Hematopoietic multipotent progenitor cell treated with erythropoietin and hydrocortisone succinate and interleukin-3 and kit ligand, for 6 days (in vitro differentiated cells): Measurements from ENCODE around the gene SPN.
A peak's percentile ranks its signal among the peaks of the same experiment; 100 is the strongest.
"Not testable (repeated sequence)": the region's sequence is repeated elsewhere in the genome, so short reads cannot be mapped to it uniquely, and the experiment has no call there.

ENCODE experiments used
- DNase-seq: peaks from one replicate; pipeline ENCODE4 v3.0.0-alpha.2; 2015

The SPN gene

DNA sequence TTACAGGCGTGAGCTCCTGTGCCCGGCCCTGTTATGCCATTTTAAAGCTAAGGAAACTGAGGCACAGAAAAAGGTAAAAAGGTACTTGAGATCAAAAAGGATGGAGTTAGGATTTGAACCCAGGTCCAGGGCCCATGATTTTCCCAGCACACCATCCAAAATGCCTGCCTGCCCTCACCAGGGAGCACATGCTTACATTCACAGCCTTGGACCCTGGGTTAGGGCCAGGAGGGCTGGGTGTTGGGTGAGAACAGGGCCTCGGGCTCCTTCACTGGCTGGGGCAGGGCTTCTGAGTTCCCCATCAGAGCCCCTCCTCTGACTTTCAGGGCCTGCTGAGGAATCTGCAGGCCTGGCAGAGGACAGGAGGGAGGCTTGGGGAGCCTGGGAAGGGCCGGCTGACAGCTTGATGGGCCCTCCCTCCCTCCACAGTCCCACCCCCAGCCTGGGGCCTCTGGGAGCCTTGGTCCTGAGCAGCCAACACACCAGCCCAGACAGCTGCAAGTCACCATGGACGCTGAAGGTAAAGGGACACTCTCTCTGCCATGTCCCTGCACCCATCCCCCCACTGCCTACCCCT, 15.7 kb downstream of the SPN start, which contains the start of gene QPRT:
Gene QPRT, plus strand, starts transcription at position 490 of the 577 bp plus-strand sequence. Its CDS starts 18 bp downstream, at position 508.
- DNase-seq = peak; percentile 79

DNA sequence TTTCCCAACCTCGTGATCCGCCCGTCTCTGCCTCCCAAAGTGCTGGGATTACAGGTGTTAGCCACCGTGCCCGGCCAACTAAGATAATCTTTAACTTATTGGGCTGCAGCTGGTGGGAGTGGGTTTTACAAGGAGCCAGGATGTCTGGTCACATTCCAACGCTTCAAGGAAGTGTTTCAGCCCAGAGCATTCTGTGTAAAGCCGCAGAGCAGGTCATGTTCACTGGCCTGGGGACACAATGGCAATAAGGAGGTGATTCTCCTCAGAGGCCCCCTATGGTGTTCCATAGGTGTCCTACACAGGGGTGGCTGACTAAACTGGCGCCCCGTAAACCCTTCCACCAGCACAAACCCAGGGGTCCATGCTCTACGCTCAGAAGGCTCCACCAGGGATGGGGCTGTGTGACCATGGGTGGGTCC, 17.1 kb downstream of the SPN start:
- DNase-seq = no peak

DNA sequence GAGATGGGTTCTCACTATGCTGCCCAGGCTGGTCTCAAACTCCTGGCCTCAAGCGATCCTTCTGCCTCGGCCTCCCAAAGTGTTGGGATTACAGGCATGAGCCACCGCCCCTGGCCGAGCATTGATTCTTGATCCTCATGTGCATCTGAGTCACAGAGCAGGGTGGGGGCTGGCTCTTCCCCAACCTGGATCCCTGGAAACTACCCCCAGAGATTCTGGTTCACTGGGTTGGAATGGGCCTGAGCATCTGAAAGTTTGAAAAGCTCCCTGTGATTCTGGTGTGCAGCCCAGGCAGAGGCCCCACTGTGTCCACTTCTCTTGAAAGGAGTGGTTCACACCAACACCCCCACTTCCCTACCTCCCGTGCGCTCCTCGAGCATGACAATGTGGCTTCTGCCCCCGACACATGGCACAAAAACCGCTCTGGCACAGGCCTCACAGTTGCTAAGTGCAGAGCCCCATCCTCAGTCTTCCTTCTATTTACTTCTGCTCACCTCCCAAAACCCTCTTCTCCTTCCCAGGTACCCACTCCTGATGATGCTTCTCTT, 20.6 kb downstream of the SPN start:
- no peak for DNase-seq

DNA sequence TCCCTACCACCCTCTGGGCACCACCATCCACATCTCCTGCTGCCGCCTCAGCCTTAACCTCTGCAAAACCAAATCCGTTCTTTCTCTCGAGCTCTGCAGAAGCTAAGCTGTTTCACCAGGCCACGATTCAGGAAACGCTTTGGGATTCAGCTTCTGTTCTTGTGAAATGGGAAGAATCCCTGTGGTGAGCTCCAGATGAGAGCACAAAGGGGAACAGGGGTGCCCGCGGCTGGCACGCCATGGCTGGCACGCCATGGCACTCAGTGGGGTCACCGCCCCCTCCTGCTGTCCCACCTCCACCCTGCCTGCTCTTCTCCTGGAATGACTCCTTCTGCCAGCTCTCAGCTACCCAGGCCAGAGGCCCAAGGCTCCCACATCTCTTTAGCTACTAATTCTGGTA, 21.6 kb downstream of the SPN start:
- DNase-seq = no peak

DNA sequence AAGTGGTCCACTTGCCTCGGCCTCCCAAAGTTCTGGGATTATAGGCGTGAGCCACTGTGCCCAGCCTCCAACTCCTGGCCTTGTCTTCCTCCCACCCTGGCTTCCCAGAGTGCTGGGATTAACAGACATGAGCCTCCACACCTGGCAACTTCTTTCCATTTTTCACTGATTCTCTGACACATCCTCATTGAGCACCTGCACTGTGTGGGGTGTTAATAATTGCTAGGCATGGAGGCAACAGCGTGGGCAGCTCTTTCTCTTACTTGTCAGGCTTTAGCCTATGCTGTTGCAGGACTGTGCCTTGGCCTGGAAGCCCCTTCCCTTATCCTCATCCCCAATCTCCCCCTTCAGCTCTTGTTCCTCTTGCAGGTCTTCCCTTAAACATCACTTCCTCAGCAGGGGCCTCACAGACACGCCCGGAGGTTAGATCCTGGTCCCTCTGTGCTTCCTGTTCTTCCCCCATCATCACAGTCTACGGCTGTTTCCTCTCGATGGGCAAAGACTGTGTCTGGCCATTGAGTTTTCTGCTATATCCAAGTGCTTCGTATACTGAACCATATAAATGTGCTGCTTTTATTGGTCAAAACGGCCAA, 23.8 kb downstream of the SPN start:
- DNase-seq = no peak

DNA sequence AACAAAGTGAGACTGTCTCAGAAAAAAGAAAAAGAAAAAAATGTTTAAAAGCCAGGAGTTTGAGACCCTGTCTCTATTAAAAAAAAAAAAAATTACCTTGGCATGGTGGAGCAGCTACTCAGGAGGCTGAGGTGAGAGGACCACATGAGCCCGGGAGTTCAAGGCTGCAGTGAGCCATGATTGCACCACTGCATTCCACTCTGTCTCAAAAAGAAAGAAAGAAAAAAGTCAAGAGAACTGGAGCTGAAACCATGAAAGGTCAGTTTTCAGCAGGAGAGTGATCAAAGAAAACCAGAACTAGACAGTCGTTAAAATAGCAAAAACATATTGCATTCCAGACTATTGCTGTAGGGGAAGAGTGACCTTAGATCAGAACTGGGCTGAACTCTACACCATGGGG, 24.7 kb downstream of the SPN start:
- no peak for DNase-seq

DNA sequence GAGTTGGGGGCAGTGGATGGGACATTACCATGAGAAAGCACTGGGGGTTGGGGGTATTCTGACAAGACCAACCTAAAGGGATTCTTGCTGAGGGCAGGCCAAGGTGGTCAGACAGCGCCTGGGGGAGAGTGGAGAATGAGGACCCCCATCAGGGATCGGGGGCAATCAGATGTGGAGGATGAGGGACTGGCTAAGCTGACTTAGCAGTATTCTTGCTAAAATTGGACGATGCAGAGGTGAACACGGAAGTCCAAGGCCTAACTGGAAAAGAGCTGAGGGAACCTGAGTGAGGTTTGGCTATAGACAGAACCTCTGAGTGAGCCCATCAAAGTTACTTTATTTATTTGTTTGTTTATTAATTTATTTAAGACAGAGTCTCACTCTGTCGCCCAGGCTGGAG, 25.1 kb downstream of the SPN start:
- no peak for DNase-seq

DNA sequence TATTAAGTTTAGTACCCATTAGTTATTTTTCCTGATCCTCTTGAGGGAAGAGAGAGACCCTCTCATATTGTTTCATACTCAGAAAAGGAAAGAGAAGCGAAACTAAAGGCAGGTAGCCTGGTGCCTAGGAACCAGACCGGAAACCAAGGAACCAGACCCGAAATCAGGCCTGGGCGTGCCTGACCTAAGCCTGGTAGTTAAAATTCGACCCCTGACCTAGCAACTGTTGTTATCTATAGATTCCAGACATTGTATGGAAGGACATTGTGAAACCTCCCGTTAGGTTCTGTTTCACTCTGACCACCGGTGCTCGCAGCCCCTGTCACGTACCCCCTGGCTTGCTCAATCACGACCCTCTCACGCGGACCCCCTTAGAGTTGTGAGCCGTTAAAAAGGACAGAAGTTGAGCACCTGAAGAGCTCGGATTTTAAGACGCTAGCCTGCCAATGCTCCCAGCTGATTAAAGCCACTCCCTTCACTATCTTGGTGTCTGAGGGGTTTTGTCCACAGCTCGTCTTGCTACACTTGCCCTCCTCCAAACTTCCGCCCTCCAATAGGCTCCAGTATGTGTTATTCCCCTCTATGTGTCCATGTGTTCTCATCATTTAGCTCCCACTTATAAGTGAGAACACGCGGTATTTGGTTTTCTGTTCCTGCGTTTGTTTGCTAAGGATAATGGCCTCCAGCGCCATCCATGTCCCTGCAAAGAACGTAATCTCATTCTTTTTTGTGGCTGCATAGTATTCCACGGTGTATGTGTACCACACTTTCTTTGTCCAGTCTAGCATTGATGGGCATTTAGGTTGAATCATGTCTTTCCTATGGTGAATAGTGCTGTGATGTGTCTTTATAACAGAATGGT, 26.7 kb downstream of the SPN start:
- peak; percentile 82 for DNase-seq

DNA sequence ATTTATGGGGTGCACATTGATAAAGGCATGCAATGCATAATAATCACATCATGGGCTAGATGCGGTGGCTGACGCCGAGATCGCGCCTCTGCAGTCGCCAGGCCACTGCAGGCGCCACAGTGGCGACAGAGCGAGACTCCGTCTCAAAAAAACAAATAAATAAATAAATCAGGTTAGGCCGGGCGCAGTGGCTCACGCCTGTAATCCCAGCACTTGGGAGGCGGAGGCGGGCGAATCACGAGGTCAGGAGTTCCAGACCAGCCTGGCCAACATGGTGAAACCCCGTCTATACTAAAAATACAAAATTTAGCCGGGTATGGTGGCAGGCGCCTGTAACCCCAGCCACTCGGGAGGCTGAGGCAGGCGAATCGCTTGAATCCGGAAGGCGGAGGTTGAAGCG, 29.6 kb downstream of the SPN start:
- not testable (repeated sequence) for DNase-seq

DNA sequence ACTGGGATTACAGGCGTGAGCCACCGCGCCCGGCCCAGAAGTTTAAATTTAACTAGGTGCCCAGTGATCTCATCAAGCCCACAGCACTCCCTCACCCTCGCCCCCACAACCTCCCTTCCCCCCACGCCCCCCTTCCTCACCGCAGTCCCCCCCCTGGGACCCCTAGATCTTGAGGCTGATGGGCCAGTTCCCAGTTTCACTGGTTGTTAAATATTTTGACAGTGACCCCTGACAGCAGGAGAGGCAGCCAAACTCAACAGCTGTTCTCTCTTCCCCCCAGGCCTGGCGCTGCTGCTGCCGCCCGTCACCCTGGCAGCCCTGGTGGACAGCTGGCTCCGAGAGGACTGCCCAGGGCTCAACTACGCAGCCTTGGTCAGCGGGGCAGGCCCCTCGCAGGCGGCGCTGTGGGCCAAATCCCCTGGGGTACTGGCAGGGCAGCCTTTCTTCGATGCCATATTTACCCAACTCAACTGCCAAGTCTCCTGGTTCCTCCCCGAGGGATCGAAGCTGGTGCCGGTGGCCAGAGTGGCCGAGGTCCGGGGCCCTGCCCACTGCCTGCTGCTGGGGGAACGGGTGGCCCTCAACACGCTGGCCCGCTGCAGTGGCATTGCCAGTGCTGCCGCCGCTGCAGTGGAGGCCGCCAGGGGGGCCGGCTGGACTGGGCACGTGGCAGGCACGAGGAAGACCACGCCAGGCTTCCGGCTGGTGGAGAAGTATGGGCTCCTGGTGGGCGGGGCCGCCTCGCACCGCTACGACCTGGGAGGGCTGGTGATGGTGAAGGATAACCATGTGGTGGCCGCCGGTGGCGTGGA, 31.5 kb downstream of the SPN start:
- no peak for DNase-seq

DNA sequence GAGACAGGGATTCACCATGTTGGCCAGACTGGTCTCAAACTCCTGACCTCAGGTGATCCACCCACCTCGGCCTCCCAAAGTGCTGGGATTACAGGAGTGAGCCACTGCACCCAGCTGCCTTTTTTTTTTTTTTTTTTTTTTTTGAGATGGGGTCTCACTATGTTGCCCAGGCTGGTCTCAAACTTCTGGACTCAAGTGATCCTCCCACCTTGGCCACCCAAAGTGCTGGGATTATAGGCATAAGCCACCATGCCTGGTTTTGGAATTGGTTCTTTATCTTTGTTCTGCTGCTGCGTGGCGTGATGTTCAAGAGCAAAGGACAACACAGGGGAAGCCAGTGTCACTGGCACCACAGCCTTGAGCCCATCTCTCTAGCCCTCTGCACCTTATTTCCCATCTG, 32.6 kb downstream of the SPN start:
- DNase-seq = not testable (repeated sequence)

DNA sequence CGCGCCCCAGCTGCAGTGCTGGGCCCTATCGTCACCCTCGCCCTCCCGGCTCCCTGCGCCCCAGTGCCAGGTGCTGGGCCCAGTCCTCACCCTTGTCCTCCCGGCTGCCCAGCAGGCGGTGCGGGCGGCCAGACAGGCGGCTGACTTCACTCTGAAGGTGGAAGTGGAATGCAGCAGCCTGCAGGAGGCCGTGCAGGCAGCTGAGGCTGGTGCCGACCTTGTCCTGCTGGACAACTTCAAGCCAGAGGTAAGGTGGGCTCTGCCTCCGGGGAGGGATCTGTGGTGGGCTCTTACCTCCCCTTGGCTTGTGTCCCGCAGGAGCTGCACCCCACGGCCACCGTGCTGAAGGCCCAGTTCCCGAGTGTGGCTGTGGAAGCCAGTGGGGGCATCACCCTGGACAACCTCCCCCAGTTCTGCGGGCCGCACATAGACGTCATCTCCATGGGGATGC, 33.9 kb downstream of the SPN start:
- no peak for DNase-seq

DNA sequence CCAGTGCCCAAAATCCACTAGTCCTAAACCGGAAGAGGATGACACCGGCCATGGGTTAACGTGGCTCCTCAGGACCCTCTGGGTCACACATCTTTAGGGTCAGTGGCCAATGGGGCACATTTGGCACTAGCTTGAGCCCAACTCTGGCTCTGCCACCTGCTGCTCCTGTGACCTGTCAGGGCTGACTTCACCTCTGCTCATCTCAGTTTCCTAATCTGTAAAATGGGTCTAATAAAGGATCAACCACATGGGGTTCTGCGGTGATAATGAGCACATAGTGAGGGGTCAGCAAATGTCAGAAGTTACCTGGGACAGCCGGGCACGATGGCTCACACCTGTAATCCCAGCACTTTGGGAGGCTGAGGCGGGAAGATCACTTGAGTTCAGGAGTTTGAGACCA, 34.3 kb downstream of the SPN start:
- DNase-seq = no peak

DNA sequence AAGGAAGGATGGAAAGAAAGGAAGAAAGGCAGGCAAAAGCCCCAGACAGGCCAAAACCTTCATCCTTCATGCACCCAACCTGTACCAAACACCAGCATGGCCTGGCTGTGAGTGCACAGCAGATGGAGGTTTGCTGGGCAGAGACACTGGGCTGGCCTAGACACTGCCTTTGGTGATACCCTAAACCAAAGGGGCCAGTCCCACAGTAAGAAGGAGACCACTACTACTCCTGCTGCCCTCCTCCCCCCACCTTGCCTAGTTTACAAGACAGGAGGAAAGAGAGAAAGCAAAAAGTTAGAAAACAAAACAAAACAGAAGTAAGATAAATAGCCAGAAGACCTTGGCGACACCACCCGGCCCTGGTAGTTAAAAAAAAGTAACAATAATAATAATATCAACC, 35.0 kb downstream of the SPN start:
- no peak for DNase-seq

DNA sequence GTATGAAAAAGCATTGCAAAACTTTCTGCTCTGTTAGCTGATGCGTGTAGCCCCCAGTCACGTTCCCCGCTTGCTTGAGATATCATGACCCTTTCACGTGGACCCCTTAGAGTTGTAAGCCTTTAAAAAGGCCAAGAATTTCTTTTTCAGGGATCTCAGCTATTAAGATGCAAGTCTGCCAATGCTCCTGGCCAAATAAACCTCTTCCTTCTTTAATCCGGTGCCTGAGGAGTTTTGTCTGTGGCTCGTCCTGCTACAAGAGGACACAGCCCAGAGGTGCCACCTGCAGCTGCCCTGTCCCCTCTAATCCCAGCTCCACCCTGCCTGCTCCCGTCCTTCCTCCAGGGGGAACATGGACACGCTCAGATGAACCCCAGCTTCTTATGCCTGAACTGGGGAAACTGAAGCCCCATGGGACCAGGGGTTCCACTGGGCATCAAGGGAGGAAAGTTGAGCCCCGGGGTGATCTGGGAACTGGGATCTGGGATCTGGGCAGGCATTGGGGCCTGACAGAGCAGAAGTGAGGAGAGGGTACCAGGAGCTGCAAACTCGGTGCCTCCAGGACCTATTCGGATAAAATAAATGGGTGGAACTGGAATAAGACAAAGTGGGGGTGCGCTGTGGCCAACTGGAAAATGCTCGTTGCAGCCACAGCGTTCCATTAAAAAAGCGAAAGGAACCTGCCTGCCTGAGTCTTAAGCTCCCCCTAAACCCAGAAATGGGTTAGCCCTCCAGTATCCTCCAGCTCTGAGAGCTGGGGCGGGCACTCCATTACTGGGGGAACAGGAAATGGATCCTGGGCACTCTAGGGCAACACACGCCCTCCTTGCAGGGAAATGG, 35.7 kb downstream of the SPN start:
- peak; percentile 5 for DNase-seq

DNA sequence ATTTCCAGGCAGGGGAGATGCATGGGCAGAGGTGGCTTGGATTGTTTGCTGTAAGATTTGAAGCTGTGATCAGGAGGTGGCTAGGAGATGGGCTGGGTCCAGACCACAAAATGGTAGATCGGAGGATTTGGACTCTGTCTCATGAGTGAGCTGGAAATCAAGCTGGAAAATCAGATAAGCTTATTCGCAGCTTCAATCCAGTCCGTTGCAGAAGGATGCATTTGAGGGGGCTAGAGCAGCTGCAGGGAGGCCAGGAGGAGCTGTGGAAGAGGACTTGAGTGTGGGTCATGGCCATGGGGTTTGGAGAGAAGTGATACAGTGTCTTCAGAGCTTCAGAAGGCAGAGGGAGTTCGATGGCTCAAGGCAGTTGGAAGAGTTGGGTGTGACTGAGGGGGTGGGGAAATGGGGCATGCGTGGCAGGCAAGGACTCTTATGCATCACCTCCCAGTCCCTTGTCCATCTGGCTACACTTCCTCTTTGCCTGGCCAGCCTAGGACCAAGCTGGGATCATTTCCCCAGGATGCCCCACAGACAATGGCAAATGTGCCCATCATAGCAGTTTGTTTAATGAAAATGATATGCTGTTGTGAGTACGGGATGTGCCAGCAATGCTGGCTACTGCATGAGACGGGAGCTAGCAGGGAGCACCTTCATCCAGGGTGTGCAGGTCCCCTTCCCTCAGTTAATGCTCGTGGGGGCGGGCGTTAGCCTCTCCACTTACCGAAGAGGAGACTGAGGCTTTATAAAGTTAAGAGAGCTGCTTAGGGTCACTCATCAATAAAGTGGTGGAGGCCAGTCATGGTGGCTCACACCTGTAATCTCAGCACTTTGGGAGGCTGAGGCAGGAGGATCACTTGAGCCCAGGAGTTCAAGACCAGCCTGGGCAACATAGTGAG, 36.5 kb downstream of the SPN start:
- DNase-seq = peak; percentile 30

DNA sequence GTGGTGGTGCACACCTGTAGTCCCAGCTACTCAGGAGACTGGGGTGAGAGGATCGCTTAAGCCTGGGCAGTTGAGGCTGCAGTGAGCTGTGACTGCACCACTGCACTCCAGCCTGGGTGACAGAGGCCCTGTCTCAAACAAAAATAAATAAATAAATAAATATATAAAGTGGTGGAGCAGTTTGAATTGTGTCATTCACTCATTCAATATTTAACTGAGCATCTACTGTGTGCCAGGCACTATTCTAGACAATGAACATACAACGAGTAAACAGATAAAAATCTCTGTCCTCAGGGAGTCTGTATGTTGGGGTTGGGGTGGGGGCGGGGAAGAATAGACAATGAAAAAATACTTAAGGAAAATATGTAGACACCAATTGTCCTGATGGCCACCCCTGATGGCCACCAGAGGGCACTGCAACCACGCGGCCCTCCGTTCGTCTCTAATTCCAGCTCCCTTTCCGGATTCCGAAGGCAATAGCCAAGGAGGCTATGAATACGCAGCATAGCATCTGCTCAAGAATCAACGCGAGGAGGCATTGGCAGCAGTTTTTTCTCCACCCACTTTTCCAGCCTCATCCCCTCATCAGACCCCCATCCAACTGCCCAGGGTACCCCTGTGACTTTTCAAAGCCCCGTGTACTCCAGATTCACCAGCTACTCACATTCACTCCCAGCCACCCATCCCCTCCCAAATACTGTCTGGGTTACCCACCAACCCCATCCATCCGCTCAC, 37.4 kb downstream of the SPN start:
- peak; percentile 91 for DNase-seq

DNA sequence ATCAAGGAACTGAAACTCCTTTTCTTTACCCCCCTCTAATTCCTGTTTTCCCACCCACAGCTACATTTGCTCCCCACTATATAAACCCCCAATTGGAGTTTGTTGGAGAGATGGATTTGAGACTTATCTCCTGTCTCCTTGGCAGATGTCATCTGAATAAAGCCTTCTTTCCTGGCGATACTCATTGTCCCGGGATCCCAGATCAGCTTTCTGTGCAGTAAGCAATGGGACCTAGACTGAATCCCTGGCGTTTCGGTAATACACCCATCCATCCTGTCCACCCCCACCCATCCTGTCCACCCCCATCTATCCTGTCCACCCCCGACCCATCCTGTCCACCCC, 38.1 kb downstream of the SPN start:
- no peak for DNase-seq

DNA sequence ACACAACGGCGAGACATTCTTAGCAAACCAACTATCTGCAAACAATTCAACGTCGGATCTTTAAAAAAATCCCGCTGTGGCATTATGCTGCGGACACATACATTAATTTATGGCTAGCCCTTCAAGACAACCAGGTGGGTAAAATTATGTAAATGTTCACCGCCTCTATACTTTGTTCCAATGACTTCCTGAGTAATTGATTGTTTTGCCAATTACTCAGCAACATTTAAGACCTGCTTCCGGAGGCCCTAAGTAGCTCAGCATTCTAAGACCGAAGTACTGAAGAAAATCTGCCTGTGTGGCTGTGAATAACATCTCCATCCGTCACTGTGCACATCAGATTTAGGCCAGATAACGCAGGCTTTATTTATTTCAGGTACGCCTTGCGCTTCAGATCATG, 39.2 kb downstream of the SPN start:
- peak; percentile 19 for DNase-seq

DNA sequence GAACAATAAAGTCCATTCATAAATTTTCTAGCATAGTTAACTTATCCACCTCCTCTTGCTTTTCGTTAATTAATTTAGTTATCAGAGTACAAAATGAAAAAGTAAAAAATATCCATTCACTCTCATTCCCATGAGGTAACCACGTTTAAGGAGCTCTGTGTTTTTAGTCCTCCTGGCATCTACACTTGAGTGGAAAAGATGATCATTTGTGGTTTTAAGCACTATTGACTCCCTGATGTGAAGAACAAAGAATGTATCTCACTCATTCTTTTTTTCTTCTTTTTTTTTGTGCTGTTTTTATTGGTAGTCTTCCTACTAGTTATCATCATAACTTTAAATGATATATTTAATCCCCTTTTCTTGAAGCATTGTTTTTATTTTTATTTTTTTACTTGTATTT, 42.0 kb downstream of the SPN start:
- DNase-seq = no peak
